Measurements from ENCODE around the gene TTC7B. TPM values are rescaled to one million over a fixed set of nuclear protein-coding genes. Genes with fewer than 3 reads are reported as not detected.

TTC7B gene
- total and polyA plus RNA-seq, 9 of the 15 experiments (the other 6 are each of a cell fraction or from before 2014, with no cell fraction given), result 2.2 to 77.2 (median 36.7) TPM

GRCh38 chr14:90616881-90617280 is 199.3 kb downstream of the TTC7B start:
- Histone ChIP-seq H3K4me3 (no peak overlapping the region), H2AFZ (ENCODE audit: low read depth, low read length) (no peak overlapping the region), H3K9me3 (replicated peaks; ENCODE audit: control insufficient read depth, insufficient read depth, low read depth, low read length) (no peaks in the 10 kb centered on the region), H3K79me2 (ENCODE audit: control insufficient read depth, insufficient read depth, low read length) (no peaks in the 10 kb centered on the region), H3K4me1 (replicated peaks in 1 of 2; ENCODE audit: control insufficient read depth in 2 of 2, insufficient read depth in 2 of 2, low read length in 2 of 2) (peaks cover 0 to 6% of the 10 kb centered on the region in 2 experiments; a peak in 2 of 5 replicates), H4K20me1 (replicated peaks; ENCODE audit: control insufficient read depth, insufficient read depth, low read length) (no peaks in the 10 kb centered on the region), H3K27me3 (ENCODE audit: control insufficient read depth in 2 of 2, insufficient read depth in 2 of 2, low read length in 2 of 2) (no peaks in the 10 kb centered on the region), H3K4me2 (ENCODE audit: insufficient read depth, low read length) (no peak overlapping the region), H3K9me1 (ENCODE audit: control insufficient read depth, insufficient read depth, low read length) (no peaks in the 10 kb centered on the region), H3K36me3 (ENCODE audit: control insufficient read depth, insufficient read depth, low read length) (peaks cover 15% of the 10 kb centered on the region; the same call in 2 of the 3 replicates), H3K27ac (ENCODE audit: extremely low read depth, low read depth, low read length) (no peak overlapping the region), H3K9ac (ENCODE audit: insufficient read depth in 1 of 2, low read depth in 2 of 2, low read length in 2 of 2) (no peak overlapping the region)
- FAIRE-seq (no peak), DNase-seq (ENCODE audit: extremely low read depth in 1 of 4, low spot score in 3 of 4) (peak in 1 of 4 experiments; percentile 12), ATAC-seq (no peak)
- POLR2A ChIA-PET, result no interaction called here
- CTCF ChIA-PET (ENCODE audit: low intra/inter-chr PET ratio), result no interaction called here
- TF ChIP-seq EGR1 (conservative IDR thresholded peaks at IDR 0.05) (peak; percentile 60), FUS (optimal IDR thresholded peaks at IDR 0.05; ENCODE audit: low read depth, low read length) (no peak)
- BruUV-seq (replicated peaks), result no TSS peak
- in situ Hi-C loops (cut with MboI) (no loop called here), intact Hi-C loops (cut with micrococcal nuclease) (no loop called here)
- 26% methylated on average over 7 of the region's 7 CpGs for WGBS (ENCODE audit: insufficient coverage, low coverage, missing lambda C conversion rate)

DNA sequence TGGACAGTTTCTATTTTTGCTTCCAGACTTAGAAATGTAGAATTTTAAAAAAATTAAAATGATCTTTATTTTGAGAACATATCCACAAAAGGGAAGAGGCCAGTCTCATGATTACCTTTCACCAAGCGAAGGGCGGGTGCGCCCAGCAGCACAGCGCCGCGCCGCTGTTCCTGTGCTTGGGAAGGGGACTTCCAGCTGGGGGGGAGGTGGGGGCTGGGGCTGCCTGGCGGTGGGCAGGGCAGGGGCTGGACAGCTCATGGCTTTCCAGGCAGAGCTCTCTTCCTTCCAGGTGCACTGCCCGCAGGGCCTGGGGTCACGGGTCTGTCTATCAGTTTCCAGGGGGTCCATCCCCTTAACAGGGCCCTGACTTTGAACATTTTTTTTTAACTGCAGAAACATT is 199.9 kb downstream of the TTC7B start:
- no peak overlapping the region for H2AFZ ChIP-seq (ENCODE audit: low read depth, low read length)
- H3K4me2 ChIP-seq (ENCODE audit: insufficient read depth, low read length), result no peak overlapping the region
- no CpG with 5 or more reads among the region's 10 CpGs for WGBS (ENCODE audit: insufficient coverage, low coverage, missing lambda C conversion rate)
- H4K20me1 ChIP-seq (replicated peaks; ENCODE audit: control insufficient read depth, insufficient read depth, low read length), result no peaks in the 10 kb centered on the region
- H3K27ac ChIP-seq (ENCODE audit: extremely low read depth, low read depth, low read length), result no peak overlapping the region
- no peaks in the 10 kb centered on the region for H3K9me3 ChIP-seq (replicated peaks; ENCODE audit: control insufficient read depth, insufficient read depth, low read depth, low read length)
- H3K9me1 ChIP-seq (ENCODE audit: control insufficient read depth, insufficient read depth, low read length), result no peaks in the 10 kb centered on the region
- no peak overlapping the region for H3K9ac ChIP-seq (ENCODE audit: insufficient read depth in 1 of 2, low read depth in 2 of 2, low read length in 2 of 2)
- H3K27me3 ChIP-seq (ENCODE audit: control insufficient read depth in 2 of 2, insufficient read depth in 2 of 2, low read length in 2 of 2), result no peaks in the 10 kb centered on the region
- ChIA-PET POLR2A (no interaction called here), CTCF (ENCODE audit: low intra/inter-chr PET ratio) (no interaction called here)
- no peak for ATAC-seq
- H3K4me3 ChIP-seq, result no peak overlapping the region
- in situ Hi-C loops (cut with MboI) (no loop called here), intact Hi-C loops (cut with micrococcal nuclease) (no loop called here)
- peaks cover 0 to 6% of the 10 kb centered on the region in 2 experiments; a peak in 2 of 5 replicates for H3K4me1 ChIP-seq (replicated peaks in 1 of 2; ENCODE audit: control insufficient read depth in 2 of 2, insufficient read depth in 2 of 2, low read length in 2 of 2)
- no TSS peak for BruUV-seq (replicated peaks)
- H3K36me3 ChIP-seq (ENCODE audit: control insufficient read depth, insufficient read depth, low read length), result peaks cover 15% of the 10 kb centered on the region; the same call in 2 of the 3 replicates
- no peak for FAIRE-seq
- no peaks in the 10 kb centered on the region for H3K79me2 ChIP-seq (ENCODE audit: control insufficient read depth, insufficient read depth, low read length)
- no peak for DNase-seq (ENCODE audit: extremely low read depth in 1 of 4, low spot score in 3 of 4)
- TF ChIP-seq ZNF3 (CRISPR knock-in tag; IDR thresholded peaks at IDR 0.05) (no peak), NUFIP1 (IDR thresholded peaks at IDR 0.05; ENCODE audit: partially characterized antibody) (no peak), TOE1 (IDR thresholded peaks at IDR 0.05; ENCODE audit: borderline replicate concordance) (no peak), TOE1 (CRISPR knock-in tag; IDR thresholded peaks at IDR 0.05; ENCODE audit: borderline replicate concordance, low read depth) (no peak), BRF2 (IDR thresholded peaks at IDR 0.05; ENCODE audit: borderline replicate concordance, insufficient read depth, insufficient read length) (no peak), ATF7 (IDR thresholded peaks at IDR 0.05) (no peak), FOXO4 (CRISPR knock-in tag; IDR thresholded peaks at IDR 0.05) (no peak), C11orf30 (IDR thresholded peaks at IDR 0.05; ENCODE audit: low read depth) (no peak), CEBPG (CRISPR knock-in tag; IDR thresholded peaks at IDR 0.05) (no peak), CEBPG (tag; conservative IDR thresholded peaks at IDR 0.05 in 1 of 2, IDR thresholded peaks at IDR 0.05 in 1 of 2) (no peak), ZNF696 (CRISPR knock-in tag; conservative IDR thresholded peaks at IDR 0.05) (no peak)
- TF ChIP-seq, protein P1, sequence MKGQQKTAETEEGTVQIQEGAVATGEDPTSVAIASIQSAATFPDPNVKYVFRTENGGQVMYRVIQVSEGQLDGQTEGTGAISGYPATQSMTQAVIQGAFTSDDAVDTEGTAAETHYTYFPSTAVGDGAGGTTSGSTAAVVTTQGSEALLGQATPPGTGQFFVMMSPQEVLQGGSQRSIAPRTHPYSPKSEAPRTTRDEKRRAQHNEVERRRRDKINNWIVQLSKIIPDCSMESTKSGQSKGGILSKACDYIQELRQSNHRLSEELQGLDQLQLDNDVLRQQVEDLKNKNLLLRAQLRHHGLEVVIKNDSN (CRISPR knock-in tag; IDR thresholded peaks at IDR 0.05), result no peak

Measured in K562 (cell line).